ENCODE results near the gene TUBGCP6. TPM values are rescaled to one million over a fixed set of nuclear protein-coding genes. Genes with fewer than 3 reads are reported as not detected.

TUBGCP6 gene
- total RNA-seq, 1 donor from 2014 or later, result 103 TPM

- POLR2A ChIA-PET, result interaction anchor here (0.5 to 1.6 kb wide), 17 partner anchors 9 to 352 kb away, joined by 3 to 12 read pairs (median 4); partner anchors contain the start of genes HDAC10, SCO2 and SELENOO
- peaks cover 2% of the 10 kb centered on the region for H3K27me3 Mint-ChIP-seq
- peak overlapping the region; percentile 84 for H3K27ac Mint-ChIP-seq
- TF ChIP-seq, protein P1, sequence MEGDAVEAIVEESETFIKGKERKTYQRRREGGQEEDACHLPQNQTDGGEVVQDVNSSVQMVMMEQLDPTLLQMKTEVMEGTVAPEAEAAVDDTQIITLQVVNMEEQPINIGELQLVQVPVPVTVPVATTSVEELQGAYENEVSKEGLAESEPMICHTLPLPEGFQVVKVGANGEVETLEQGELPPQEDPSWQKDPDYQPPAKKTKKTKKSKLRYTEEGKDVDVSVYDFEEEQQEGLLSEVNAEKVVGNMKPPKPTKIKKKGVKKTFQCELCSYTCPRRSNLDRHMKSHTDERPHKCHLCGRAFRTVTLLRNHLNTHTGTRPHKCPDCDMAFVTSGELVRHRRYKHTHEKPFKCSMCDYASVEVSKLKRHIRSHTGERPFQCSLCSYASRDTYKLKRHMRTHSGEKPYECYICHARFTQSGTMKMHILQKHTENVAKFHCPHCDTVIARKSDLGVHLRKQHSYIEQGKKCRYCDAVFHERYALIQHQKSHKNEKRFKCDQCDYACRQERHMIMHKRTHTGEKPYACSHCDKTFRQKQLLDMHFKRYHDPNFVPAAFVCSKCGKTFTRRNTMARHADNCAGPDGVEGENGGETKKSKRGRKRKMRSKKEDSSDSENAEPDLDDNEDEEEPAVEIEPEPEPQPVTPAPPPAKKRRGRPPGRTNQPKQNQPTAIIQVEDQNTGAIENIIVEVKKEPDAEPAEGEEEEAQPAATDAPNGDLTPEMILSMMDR (IDR thresholded peaks at IDR 0.05), result no peak
- peak overlapping the region; percentile 93 for H3K4me3 Mint-ChIP-seq
- H3K4me1 Mint-ChIP-seq, result peaks cover 56% of the 10 kb centered on the region
- no peak for ATAC-seq (ENCODE audit: low read depth)
- no peaks in the 10 kb centered on the region for H3K9me3 Mint-ChIP-seq
- intact Hi-C loops (cut with micrococcal nuclease), result no loop called here
- peaks cover 3% of the 10 kb centered on the region for H3K36me3 Mint-ChIP-seq (ENCODE audit: low read depth)
- no peak for DNase-seq
- CTCF ChIA-PET, result interaction anchor here (0.8 to 0.9 kb wide), 2 partner anchors 19 to 37 kb away, joined by 3 read pairs; no protein-coding TSS in a partner anchor
Observed at GRCh38 chr22:50186761-50187523, 57.9 kb downstream of the TUBGCP6 start.

DNA sequence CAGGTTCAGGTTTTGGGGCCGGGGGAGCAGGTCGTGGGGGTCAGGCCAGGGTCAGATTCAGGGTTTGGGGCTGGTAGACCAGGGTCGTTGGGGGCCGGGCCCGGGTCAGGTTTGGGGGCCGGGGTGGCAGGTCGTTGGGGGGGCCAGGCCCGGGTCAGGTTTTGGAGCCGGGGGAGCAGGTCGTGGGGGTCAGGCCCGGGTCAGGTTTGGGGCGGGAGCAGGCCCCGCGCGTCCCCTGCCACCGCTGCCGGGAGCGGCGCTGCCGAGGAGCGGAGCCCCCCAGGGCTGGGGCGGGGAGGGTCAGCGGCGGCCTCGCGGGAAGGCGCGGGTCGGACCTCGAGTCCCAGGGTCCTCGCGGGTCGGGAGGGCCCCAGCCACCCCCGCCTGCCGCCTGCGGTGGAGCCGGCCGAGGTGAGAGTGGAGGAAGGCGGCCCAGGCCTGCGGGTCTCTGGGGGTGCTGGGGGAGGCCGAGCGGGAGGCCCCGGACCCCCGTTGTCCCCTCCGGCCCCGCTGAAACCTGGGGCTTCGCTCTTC lies 58.6 kb downstream of the TUBGCP6 start:
- Mint-ChIP-seq H3K4me1 (peaks cover 49% of the 10 kb centered on the region), H3K36me3 (ENCODE audit: low read depth) (peaks cover 3% of the 10 kb centered on the region), H3K9me3 (no peaks in the 10 kb centered on the region), H3K27ac (peak overlapping the region; percentile 84), H3K4me3 (peak overlapping the region; percentile 93), H3K27me3 (peaks cover 2% of the 10 kb centered on the region)
- ChIA-PET POLR2A (interaction anchor here (0.7 to 1.6 kb wide), 7 partner anchors 10 to 255 kb away, joined by 3 to 12 read pairs (median 4); partner anchors contain the start of genes HDAC10 and SELENOO), CTCF (interaction anchor here (0.8 to 0.9 kb wide), 2 partner anchors 20 to 37 kb away, joined by 3 read pairs; no protein-coding TSS in a partner anchor)
- intact Hi-C loops (cut with micrococcal nuclease), result no loop called here
- ATAC-seq (ENCODE audit: low read depth), result no peak
- DNase-seq, result no peak
- TF ChIP-seq, protein P1 (IDR thresholded peaks at IDR 0.05), result no peak

DNA sequence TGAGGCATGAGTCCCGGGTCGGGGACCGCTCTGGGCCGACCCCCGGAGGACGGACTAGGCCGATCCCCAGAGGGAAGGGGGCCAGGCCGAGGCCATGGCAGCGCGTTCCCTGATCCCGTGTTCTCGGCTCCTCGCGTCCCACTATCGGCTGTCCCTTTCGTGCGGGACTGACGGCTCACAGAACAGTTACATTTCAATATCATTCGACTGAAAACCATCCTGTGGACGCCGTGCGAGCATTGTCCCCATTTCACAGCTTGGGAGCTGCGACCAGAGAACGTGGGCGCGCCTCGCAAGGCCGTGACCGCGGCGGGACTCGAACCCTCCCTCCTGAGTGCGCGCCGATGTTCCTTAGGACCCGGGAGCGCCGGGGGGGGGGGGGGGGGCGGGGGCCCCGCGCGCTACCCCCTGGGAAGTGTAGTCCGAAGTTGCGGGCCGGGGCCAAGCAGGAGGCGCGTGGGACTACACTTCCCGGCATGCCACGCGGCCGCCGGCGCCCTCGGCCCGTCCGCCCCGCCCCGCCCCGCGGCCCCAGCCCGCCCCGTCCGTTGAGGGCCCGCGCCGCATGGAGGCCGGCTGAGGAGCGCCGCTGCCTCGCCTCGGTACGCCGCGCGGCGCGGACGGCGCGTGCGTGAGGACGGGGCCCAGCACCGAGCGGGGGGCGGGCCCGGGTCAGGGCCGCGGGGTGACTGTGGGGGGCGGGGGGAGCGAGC lies 59.3 kb downstream of the TUBGCP6 start, which contains the start of gene TRABD:
TRABD (plus strand) TSS at position 539 of the 713 bp plus-strand sequence. CDS start 7,148 bp downstream, outside the sequence.
- intact Hi-C loops (cut with micrococcal nuclease), result loop anchor here (1.0 to 2.0 kb wide), 2 partner anchors 12 to 15 kb away; partner anchors contain the start of gene SELENOO
- peaks cover 3% of the 10 kb centered on the region for H3K36me3 Mint-ChIP-seq (ENCODE audit: low read depth)
- H3K4me1 Mint-ChIP-seq, result peaks cover 42% of the 10 kb centered on the region
- H3K4me3 Mint-ChIP-seq, result peak within 1 kb of the TSS; percentile 93
- H3K27me3 Mint-ChIP-seq, result peaks cover 2% of the 10 kb centered on the region
- ATAC-seq (ENCODE audit: low read depth) (peak; percentile 59), DNase-seq (peak; percentile 87)
- peak within 1 kb of the TSS; percentile 84 for H3K27ac Mint-ChIP-seq
- H3K9me3 Mint-ChIP-seq, result no peaks in the 10 kb centered on the region
- ChIA-PET POLR2A (interaction anchor here (0.6 kb wide), 3 partner anchors 22 to 65 kb away, joined by 3 to 5 read pairs (median 4); partner anchors contain the start of gene HDAC10), CTCF (no interaction called here)
- TF ChIP-seq, protein P1 (IDR thresholded peaks at IDR 0.05), result no peak

- intact Hi-C loops (cut with micrococcal nuclease), result loop anchor here (1.0 to 2.0 kb wide), 2 partner anchors 12 to 16 kb away; partner anchors contain the start of gene SELENOO
- H3K36me3 Mint-ChIP-seq (ENCODE audit: low read depth), result peaks cover 2% of the 10 kb centered on the region
- ATAC-seq (ENCODE audit: low read depth), result no peak
- TF ChIP-seq, protein P1 (IDR thresholded peaks at IDR 0.05), result no peak
- H3K9me3 Mint-ChIP-seq, result no peaks in the 10 kb centered on the region
- POLR2A ChIA-PET, result interaction anchor here (0.6 to 1.2 kb wide), 4 partner anchors 8 to 66 kb away, joined by 3 to 5 read pairs (median 4); partner anchors contain the start of gene HDAC10
- CTCF ChIA-PET, result no interaction called here
- peak overlapping the region; percentile 78 for H3K4me3 Mint-ChIP-seq
- H3K27ac Mint-ChIP-seq, result no peak overlapping the region
- peaks cover 4% of the 10 kb centered on the region for H3K27me3 Mint-ChIP-seq
- no peak for DNase-seq
- peaks cover 39% of the 10 kb centered on the region for H3K4me1 Mint-ChIP-seq
Observed at GRCh38 chr22:50184902-50185374, 59.9 kb downstream of the TUBGCP6 start.

All from activated B cell treated with CpG ODN at 0.5 μM for 24 hours (primary cell).